Caco-2 (cell line): ENCODE results near the gene MTARC1. TPM values are rescaled to one million over a fixed set of nuclear protein-coding genes. Genes with fewer than 3 reads are reported as not detected.

Source experiments
- BruUV-seq: library from RNA; stranded (reverse); fragments of 400-500 nt; replicated peaks from 2 replicates; lab custom pipeline; 2021; lab: Mats Ljungman, UMichigan
- CTCF ChIA-PET: fragments of 300-600 bp; sonication (Branson Sonifier 250); formaldehyde crosslinking; loops from one replicate; lab custom pipeline; 2022; ENCODE audit warnings: antibody characterized with exemption; lab: Charles Lee
- POLR2A ChIA-PET: fragments of 300-600 bp; sonication (Branson Sonifier 250); formaldehyde crosslinking; loops from one replicate; lab custom pipeline; 2022; ENCODE audit warnings: antibody characterized with exemption; lab: Charles Lee
- DNase-seq, 2 experiments: peaks; one replicate each; pipeline versions ENCODE4 v3.0.0 to v3.0.0-alpha.2; 2020 to 2022
- H3K27me3 ChIP-seq: replicated peaks from 2 replicates; pipeline ENCODE4 v1.6.0; 2011; ENCODE audit warnings: low read length; ENCODE audit not compliant: control insufficient read depth, insufficient read depth
- H3K36me3 ChIP-seq: 2 replicates; pipeline ENCODE4 v1.5.1; 2011; ENCODE audit warnings: low read length; ENCODE audit not compliant: control insufficient read depth, insufficient read depth
- H3K4me1 ChIP-seq: fragments of 250-450 bp; sonication (Bioruptor Pico); 2 replicates; pipeline ENCODE4 v1.5.1; 2020; ENCODE audit warnings: mild to moderate bottlenecking
- H3K4me3 ChIP-seq: 2 replicates; pipeline ENCODE4 v1.5.1; 2011; ENCODE audit warnings: low read depth, mild to moderate bottlenecking, control low read depth, low read length
- H3K9me3 ChIP-seq: fragments of 250-450 bp; sonication (Bioruptor Pico); 2 replicates; pipeline ENCODE4 v1.5.1; 2020; ENCODE audit warnings: mild to moderate bottlenecking, moderate library complexity
- H3K27ac Mint-ChIP-seq: one replicate; pipeline ENCODE4 v1.8.0; 2022; ENCODE audit warnings: mixed read lengths; ENCODE audit not compliant: unreplicated experiment
- H3K27me3 Mint-ChIP-seq: one replicate; pipeline ENCODE4 v1.8.0; 2022; ENCODE audit warnings: mixed read lengths; ENCODE audit not compliant: insufficient read depth, unreplicated experiment
- H3K36me3 Mint-ChIP-seq: one replicate; pipeline ENCODE4 v1.8.0; 2022; ENCODE audit warnings: mild to moderate bottlenecking, mixed read lengths; ENCODE audit not compliant: insufficient read depth, unreplicated experiment
- H3K4me1 Mint-ChIP-seq: one replicate; pipeline ENCODE4 v1.8.0; 2022; ENCODE audit warnings: low read depth, mixed read lengths; ENCODE audit not compliant: unreplicated experiment
- H3K4me3 Mint-ChIP-seq: one replicate; pipeline ENCODE4 v1.8.0; 2022; ENCODE audit warnings: mild to moderate bottlenecking, moderate library complexity, mixed read lengths; ENCODE audit not compliant: unreplicated experiment
- H3K9me3 Mint-ChIP-seq: one replicate; pipeline ENCODE4 v1.8.0; 2022; ENCODE audit warnings: mixed read lengths; ENCODE audit not compliant: unreplicated experiment
- CTCF ChIP-seq, 2 experiments: fragments of 200-600 bp in 1 of 2; IDR thresholded peaks; 1 replicate in 1 of 2; 2 replicates in 1 of 2; pipeline versions ENCODE4 v1.5.1 to v1.8.0; 2011 to 2022; ENCODE audit warnings: antibody characterized with exemption in 1 of 2, control low read depth in 1 of 2, inconsistent platforms in 1 of 2, low read depth in 1 of 2, low read length in 1 of 2, mild to moderate bottlenecking in 1 of 2, moderate library complexity in 1 of 2; ENCODE audit not compliant: insufficient read depth in 1 of 2, severe bottlenecking in 1 of 2, unreplicated experiment in 1 of 2
- intact Hi-C: fragments of 100-400 bp; cut with micrococcal nuclease; formaldehyde crosslinking; loops from one replicate; pipeline ENCODE4 v1.10.0; 2022; ENCODE audit not compliant: unreplicated experiment
- total RNA-seq: library from RNA; stranded (reverse); gene quantifications from 2 replicates; pipeline ENCODE4 v1.2.3, GENCODE V29; 2022

MTARC1 gene
- total RNA-seq, 1 experiment from 2014 or later: 88.7 TPM

GRCh38 chr1:220768126-220768601 lies 18.5 kb upstream of the MTARC1 start:
- CTCF ChIA-PET: interaction anchor here (1.2 to 1.4 kb wide), 2 partner anchors 34 to 35 kb away, joined by 4 to 7 read pairs; no protein-coding TSS in a partner anchor
- DNase-seq: no peak
- no peak overlapping the region for H3K4me3 ChIP-seq
- BruUV-seq: no TSS peak
- H3K27me3 Mint-ChIP-seq: no peaks in the 10 kb centered on the region
- intact Hi-C loops: no loop called here
- peaks cover 32% of the 10 kb centered on the region for H3K4me1 ChIP-seq
- no peaks in the 10 kb centered on the region for H3K9me3 Mint-ChIP-seq
- H3K9me3 ChIP-seq: no peaks in the 10 kb centered on the region
- peaks cover 2% of the 10 kb centered on the region; the same call in 1 of the 2 replicates for H3K36me3 ChIP-seq
- no peak for TF ChIP-seq CTCF (IDR thresholded peaks at IDR 0.05; ENCODE audit: insufficient read depth in 1 of 2, low read depth in 1 of 2, low read length in 1 of 2, severe bottlenecking in 1 of 2, unreplicated experiment in 1 of 2)
- H3K36me3 Mint-ChIP-seq: no peaks in the 10 kb centered on the region
- no peak overlapping the region for H3K4me3 Mint-ChIP-seq
- no peak overlapping the region for H3K27ac Mint-ChIP-seq
- peaks cover 6% of the 10 kb centered on the region for H3K4me1 Mint-ChIP-seq
- POLR2A ChIA-PET: interaction anchor here (1.0 kb wide), 1 partner anchor 20 kb away, joined by 4 read pairs; the partner anchor contains the start of gene MTARC2
- H3K27me3 ChIP-seq: no peaks in the 10 kb centered on the region

DNA sequence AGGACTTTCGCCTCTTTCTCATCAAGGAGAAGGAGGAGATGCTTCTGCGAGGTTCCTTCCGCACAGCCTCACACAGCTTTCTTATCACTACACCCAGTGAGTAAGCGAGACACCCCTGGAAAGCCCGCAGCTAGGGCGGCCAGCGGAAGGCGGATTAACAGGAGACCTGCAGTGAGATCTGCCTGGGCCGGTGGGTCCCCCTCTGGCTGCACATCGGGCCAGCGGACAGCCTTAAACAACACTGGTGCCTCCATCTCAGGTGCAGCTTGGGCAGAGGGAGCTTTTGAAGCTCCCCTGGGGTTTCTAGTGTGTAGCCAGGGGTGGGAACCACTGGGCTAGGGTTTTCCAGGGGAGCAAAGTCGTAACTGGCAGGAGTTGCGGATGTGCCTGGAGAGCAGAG lies 17.5 kb upstream of the MTARC1 start:
- CTCF ChIA-PET: no interaction called here
- intact Hi-C loops: no loop called here
- Histone ChIP-seq H3K36me3 (peaks cover 2% of the 10 kb centered on the region; the same call in 1 of the 2 replicates), H3K4me3 (no peak overlapping the region), H3K4me1 (peaks cover 25% of the 10 kb centered on the region), H3K9me3 (no peaks in the 10 kb centered on the region), H3K27me3 (no peaks in the 10 kb centered on the region)
- H3K4me3 Mint-ChIP-seq: no peak overlapping the region
- POLR2A ChIA-PET: no interaction called here
- no TSS peak for BruUV-seq
- no peaks in the 10 kb centered on the region for H3K27me3 Mint-ChIP-seq
- no peak for TF ChIP-seq CTCF (IDR thresholded peaks at IDR 0.05; ENCODE audit: insufficient read depth in 1 of 2, low read depth in 1 of 2, low read length in 1 of 2, severe bottlenecking in 1 of 2, unreplicated experiment in 1 of 2)
- DNase-seq: no peak
- peaks cover 6% of the 10 kb centered on the region for H3K4me1 Mint-ChIP-seq
- no peak overlapping the region for H3K27ac Mint-ChIP-seq
- H3K9me3 Mint-ChIP-seq: no peaks in the 10 kb centered on the region
- H3K36me3 Mint-ChIP-seq: no peaks in the 10 kb centered on the region

DNA sequence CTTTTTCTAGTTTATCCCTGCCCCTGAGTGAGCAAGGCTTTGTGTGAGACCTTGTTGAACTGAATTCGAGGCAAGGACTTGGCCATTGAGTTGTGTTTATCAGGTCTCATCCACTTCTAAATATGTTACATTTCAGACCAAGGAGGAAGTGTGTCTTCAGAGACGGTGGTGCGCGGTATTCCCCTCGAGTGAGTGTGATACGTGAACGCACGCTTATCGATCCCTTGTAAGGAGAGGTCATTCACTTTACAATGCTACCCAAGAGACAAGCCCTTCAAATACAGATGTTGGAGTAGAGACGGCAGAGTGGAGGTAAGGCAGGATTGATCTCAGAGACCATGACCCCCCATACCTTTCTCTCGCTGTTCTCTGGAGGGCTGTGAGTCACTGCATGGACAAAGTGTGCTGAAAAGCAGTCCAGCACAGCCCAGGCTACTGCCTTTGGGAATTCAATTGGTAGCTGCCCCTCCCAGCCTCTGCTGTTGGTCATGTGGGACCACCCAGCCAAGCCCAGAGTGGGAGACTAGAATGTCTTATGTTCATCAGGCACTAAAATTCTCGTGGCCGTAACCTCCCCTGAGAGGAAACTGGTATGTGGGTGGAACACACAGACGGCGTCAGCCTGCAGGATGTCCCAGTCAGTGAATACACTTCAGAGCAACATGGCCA lies 16.3 kb upstream of the MTARC1 start:
- H3K9me3 ChIP-seq: no peaks in the 10 kb centered on the region
- ChIA-PET CTCF (no interaction called here), POLR2A (no interaction called here)
- Mint-ChIP-seq H3K27me3 (no peaks in the 10 kb centered on the region), H3K36me3 (peaks cover under 1% of the 10 kb centered on the region), H3K27ac (no peak overlapping the region), H3K4me3 (no peak overlapping the region), H3K9me3 (no peaks in the 10 kb centered on the region), H3K4me1 (no peaks in the 10 kb centered on the region)
- peaks cover 16% of the 10 kb centered on the region for H3K4me1 ChIP-seq
- no peaks in the 10 kb centered on the region for H3K27me3 ChIP-seq
- no peak for DNase-seq
- TF ChIP-seq CTCF (IDR thresholded peaks at IDR 0.05; ENCODE audit: insufficient read depth in 1 of 2, low read depth in 1 of 2, low read length in 1 of 2, severe bottlenecking in 1 of 2, unreplicated experiment in 1 of 2): no peak
- H3K4me3 ChIP-seq: no peak overlapping the region
- no TSS peak for BruUV-seq
- intact Hi-C loops: loop anchor here (10.0 kb wide), 1 partner anchor 556 kb away; no protein-coding TSS in a partner anchor
- peaks cover 2% of the 10 kb centered on the region; the same call in 1 of the 2 replicates for H3K36me3 ChIP-seq
